Activated T-cell treated with anti-CD3 and anti-CD28 coated beads, Interleukin-2, amount 50 U/mL, for 4 hours (primary cell): ENCODE results near the gene HTR4. TPM values are rescaled to one million over a fixed set of nuclear protein-coding genes. Genes with fewer than 3 reads are reported as not detected.

ENCODE experiments used
- ATAC-seq, 2 donors: fragments of 200-7000 bp; cut with Tn5 transposase; one replicate each; pipeline ENCODE4 v1.10.0; 2021
- DNase-seq: peaks from one replicate; pipeline ENCODE4 v3.0.0-alpha.2; 2020
- H3K27me3 Mint-ChIP-seq: one replicate; pipeline ENCODE4 v1.8.0; 2021; ENCODE audit warnings: low read depth, mixed read lengths
- H3K36me3 Mint-ChIP-seq: one replicate; pipeline ENCODE4 v1.8.0; 2022; ENCODE audit warnings: mixed read lengths; ENCODE audit not compliant: insufficient read depth
- H3K4me1 Mint-ChIP-seq: one replicate; pipeline ENCODE4 v1.8.0; 2021; ENCODE audit warnings: low read depth, mixed read lengths
- H3K4me3 Mint-ChIP-seq: one replicate; pipeline ENCODE4 v1.8.0; 2021; ENCODE audit warnings: mild to moderate bottlenecking, moderate library complexity, mixed read lengths
- H3K9me3 Mint-ChIP-seq: one replicate; pipeline ENCODE4 v1.8.0; 2021; ENCODE audit warnings: mixed read lengths
- total RNA-seq, 3 donors: library from RNA; stranded (reverse); gene quantifications; one replicate each; pipeline ENCODE4 v1.2.1, GENCODE V29; 2021

The HTR4 gene, protein sequence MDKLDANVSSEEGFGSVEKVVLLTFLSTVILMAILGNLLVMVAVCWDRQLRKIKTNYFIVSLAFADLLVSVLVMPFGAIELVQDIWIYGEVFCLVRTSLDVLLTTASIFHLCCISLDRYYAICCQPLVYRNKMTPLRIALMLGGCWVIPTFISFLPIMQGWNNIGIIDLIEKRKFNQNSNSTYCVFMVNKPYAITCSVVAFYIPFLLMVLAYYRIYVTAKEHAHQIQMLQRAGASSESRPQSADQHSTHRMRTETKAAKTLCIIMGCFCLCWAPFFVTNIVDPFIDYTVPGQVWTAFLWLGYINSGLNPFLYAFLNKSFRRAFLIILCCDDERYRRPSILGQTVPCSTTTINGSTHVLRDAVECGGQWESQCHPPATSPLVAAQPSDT
- total RNA-seq: not detected

DNA sequence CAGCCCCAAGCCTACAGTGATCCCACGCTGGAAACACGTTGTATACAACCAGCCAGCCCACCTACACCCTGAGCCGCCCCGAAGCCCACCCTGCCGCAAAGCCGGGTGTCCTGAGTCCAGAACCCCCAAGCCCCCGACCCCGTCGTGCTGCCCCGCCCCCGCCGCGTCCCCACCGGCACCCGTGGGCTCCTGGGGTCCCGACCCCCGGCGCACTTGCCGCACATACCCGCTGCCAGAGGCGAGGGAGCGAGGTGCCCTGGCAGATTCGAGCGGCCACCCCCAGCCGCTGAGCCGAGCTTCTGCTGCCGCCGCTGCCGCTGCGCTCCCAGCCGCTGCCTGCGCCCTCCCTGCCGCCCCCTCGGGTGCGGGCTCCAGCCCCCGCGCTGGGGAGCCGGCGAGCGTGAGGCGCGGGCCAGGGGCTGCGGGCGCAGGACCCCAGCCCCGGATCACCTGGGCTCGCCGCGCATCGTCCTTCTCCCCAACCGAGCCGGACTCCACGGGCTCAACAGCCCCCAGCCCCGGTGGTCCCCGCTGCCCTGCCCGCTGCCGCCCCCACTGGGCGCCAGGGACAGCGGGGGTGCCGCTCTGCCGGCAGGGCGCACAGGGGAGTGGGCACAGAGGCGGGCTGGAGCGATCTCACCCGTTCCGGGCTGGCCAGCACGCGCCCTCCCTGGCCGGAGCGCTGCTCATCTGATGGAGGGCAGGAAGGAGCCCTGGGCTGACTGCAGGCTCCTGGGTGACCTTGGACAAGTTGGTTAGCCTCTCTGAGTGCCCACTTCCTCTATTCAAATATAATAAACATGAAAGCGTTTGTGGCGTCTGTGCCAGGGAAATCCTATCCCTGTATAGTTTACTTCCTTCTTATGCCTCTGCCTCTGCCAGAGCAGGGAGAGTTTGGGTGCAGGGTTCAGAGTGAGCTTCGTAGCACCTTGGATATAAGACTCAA, at the start of gene HTR4:
HTR4 (minus strand) TSS at position 692 of the 946 bp plus-strand sequence. CDS start 17,513 bp downstream, outside the sequence.
- Mint-ChIP-seq H3K4me3 (no peak within 1 kb of the TSS), H3K4me1 (no peaks in the 10 kb centered on the region), H3K27me3 (peaks cover 43% of the 10 kb centered on the region), H3K36me3 (no peaks in the 10 kb centered on the region), H3K9me3 (no peaks in the 10 kb centered on the region)
- DNase-seq (no peak), ATAC-seq (peak in 1 of 2 donors; percentile 23)

DNA sequence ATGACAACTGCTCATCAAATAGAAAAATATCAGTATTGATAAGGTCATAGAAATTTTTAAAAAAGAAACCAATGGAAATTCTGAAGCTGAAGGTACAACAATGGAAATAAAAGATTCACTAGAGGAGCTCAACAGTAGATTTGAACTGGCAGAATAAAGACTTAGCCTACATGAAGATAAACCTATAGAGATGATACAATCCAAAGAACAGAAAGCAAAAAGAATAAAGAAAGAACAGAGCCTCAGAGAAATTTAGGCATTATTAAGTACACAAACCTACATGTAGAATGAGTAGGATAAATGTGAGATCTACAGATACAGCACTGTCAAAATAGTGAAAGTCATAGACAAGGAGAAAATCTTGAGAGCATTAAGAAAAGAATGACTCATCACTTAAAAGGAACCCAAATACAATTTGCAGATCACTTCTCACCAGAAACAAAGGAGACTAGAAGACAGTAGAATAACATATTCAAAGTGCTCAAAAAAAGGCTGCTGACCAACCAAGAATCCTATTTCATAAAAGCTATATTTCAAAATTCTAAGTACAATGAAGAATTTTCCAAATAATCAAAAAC, 47.8 kb upstream of the HTR4 start:
- Mint-ChIP-seq H3K9me3 (peaks cover 17% of the 10 kb centered on the region), H3K4me3 (no peak overlapping the region), H3K27me3 (peaks cover 19% of the 10 kb centered on the region), H3K36me3 (no peaks in the 10 kb centered on the region), H3K4me1 (no peaks in the 10 kb centered on the region)
- ATAC-seq: no peak
- no peak for DNase-seq

DNA sequence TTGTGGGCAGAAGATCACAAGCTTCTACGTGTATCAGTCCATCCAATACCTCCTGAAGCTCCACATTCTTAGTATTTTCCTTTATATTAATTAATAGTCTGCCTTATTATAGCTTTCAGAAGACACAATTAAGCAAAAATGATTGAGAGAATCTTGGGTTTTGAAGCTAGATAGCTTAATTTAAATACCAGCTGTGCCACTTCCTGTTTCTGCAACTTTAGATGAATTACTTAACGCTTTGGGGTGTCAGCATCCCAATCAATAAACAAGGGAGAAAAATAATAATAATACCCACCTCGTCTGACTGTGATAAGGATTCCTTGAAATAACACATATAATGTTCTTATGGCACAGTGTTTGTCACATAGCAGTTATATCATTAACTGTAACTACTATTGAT, 44.7 kb upstream of the HTR4 start:
- ATAC-seq (no peak), DNase-seq (no peak)
- Mint-ChIP-seq H3K36me3 (no peaks in the 10 kb centered on the region), H3K4me3 (no peak overlapping the region), H3K27me3 (peaks cover 13% of the 10 kb centered on the region), H3K4me1 (no peaks in the 10 kb centered on the region), H3K9me3 (peaks cover 15% of the 10 kb centered on the region)

DNA sequence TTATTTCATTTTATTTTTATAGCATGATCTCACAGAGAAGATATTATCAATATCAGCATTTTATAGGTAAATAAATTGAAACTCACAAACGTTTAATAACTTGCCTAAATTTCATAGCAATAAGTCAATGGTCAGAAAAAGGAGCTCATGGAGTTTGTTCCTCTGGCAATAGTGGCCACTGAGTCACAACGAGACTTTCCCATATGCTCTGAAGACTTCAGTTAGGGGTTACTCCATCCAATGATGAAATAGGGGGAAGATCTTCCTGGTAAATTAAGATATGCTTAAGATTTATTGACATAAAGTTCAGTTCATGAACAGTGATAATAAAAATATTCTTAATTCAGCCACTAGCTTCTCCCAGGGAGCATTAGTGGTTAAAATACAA, 43.5 kb upstream of the HTR4 start:
- DNase-seq: no peak
- ATAC-seq: no peak
- H3K36me3 Mint-ChIP-seq: no peaks in the 10 kb centered on the region
- H3K27me3 Mint-ChIP-seq: peaks cover 12% of the 10 kb centered on the region
- peaks cover 11% of the 10 kb centered on the region for H3K9me3 Mint-ChIP-seq
- no peak overlapping the region for H3K4me3 Mint-ChIP-seq
- no peaks in the 10 kb centered on the region for H3K4me1 Mint-ChIP-seq

DNA sequence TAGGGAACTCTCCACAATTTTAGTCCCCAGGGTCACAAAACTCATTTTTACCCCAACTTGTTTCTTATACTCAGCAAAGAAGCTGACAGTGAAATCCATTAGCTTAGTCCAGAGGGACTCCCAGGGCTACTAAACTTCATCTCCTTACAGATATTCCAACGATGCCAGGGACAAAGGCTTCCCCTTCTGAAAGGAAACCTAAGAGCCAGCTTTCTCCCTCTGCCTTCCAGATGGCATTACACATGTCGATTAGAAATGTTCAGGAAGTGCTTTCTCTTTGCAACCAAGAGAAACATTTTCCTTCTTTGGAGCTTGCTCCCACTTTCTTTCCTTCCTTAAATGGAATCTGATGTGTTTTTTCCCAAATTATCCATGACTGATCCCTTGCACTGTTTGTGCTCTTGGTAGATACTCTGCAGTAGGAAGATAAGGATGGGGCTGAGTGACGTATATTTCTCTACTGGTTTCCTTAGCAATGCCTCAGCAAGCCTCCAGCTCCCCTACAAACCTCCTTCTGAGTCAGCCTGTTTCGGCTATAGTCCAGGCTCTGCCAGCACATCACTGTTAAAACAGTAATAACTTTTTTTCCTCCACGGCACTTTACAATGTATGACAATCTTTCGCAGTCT, 43.0 kb upstream of the HTR4 start:
- Mint-ChIP-seq H3K4me3 (no peak overlapping the region), H3K36me3 (no peaks in the 10 kb centered on the region), H3K4me1 (no peaks in the 10 kb centered on the region), H3K27me3 (peaks cover 12% of the 10 kb centered on the region), H3K9me3 (peaks cover 9% of the 10 kb centered on the region)
- DNase-seq: no peak
- ATAC-seq: no peak

DNA sequence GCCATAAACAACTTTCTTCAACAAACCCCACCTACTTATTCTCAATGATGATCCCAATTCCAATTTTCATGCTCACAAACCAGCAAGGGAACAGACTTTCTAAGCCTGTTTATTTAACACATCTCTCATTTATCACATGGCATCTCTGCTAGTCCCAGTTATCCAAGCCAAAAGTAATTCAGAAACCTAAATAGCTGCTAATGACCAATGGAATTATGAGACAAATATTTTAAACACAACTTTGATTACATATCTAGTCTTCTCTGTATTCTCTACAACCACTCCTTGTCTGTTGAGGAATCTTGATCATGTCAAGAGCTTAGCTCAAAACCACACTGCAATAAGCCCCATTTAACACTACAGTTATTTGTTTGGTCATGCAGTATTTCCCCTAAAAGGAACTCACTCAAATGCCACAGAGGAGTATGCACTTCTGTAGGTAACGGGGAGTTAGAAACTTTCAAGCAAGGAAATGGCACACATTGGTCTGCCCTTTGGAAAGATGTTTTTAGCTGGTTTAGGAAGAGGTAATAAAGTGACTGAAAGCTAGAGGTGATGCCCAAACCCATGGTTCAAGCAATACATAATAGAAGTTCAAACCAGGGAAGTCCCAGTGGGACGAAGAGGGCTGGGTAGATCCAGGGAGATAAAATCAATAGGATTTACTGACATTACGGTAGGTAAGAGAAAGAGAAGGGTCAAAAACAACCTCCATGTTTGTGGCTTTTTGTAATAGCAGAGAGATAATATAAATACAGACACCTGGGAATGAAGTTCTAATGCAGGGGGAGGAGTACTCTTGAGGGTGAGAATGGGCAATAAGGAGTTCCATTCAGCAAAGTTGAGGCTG, 42.1 kb upstream of the HTR4 start:
- no peaks in the 10 kb centered on the region for H3K36me3 Mint-ChIP-seq
- ATAC-seq (no peak), DNase-seq (no peak)
- H3K9me3 Mint-ChIP-seq: peaks cover 1% of the 10 kb centered on the region
- H3K4me3 Mint-ChIP-seq: no peak overlapping the region
- peaks cover 12% of the 10 kb centered on the region for H3K27me3 Mint-ChIP-seq
- H3K4me1 Mint-ChIP-seq: no peaks in the 10 kb centered on the region

DNA sequence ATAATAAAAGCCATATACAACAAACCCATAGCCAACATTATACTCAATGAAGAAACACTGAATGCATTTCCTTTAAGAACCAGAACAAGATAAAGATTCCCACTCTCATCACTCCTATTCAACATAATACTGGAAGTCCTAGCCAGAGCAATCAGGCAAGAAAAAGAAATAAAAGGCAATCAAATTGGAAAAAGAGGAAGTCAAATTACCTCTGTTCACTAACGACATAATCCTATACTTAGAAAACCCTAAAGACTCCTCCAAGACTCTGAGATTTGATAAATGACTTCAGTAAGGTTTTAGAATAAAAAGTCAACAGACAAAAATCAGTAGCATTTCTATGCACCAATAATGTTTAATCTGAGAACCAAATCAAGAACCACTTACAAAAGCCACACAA, 36.6 kb upstream of the HTR4 start:
- DNase-seq (no peak), ATAC-seq (no peak)
- Mint-ChIP-seq H3K36me3 (no peaks in the 10 kb centered on the region), H3K27me3 (no peaks in the 10 kb centered on the region), H3K4me3 (no peak overlapping the region), H3K4me1 (no peaks in the 10 kb centered on the region), H3K9me3 (peaks cover 24% of the 10 kb centered on the region)

DNA sequence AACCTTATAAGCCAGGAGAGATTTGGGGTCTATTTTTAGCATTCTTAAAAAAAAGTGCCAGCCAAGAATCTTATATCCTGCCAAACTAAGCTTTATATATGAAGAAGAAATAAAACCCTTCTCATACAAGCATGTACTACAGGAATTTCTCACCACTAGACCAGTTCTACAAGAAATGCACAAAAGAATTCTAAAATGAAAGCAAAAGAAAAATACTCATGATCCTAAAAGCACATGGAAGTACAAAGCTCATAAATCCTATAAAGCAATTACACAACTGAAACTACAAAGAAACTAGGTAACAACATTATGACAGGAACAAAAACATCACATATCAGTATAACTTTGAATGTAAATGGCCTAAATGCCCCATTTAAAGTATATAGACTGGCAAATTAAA, 34.5 kb upstream of the HTR4 start:
- ATAC-seq (no peak), DNase-seq (no peak)
- Mint-ChIP-seq H3K4me3 (no peak overlapping the region), H3K4me1 (no peaks in the 10 kb centered on the region), H3K9me3 (peaks cover 24% of the 10 kb centered on the region), H3K36me3 (no peaks in the 10 kb centered on the region), H3K27me3 (peaks cover 3% of the 10 kb centered on the region)

DNA sequence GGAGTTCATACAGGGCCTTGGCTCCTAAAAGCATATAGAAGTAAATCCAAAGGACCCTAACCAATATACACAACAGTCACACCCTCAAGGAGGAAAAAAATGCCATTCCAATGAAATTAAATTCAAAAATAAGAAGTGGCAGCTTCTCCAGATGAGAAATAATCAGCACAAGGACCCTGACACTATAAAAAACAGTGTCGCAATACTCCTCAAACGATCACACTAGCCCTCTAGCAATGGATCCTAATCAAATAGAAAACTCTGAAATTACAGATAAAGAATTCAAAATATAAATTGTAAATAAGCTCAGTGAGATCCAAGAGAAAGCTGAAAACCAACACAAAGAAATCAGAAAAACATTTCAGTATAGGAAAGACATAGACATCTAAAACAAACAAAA, 33.5 kb upstream of the HTR4 start:
- DNase-seq: no peak
- no peaks in the 10 kb centered on the region for H3K4me1 Mint-ChIP-seq
- ATAC-seq: no peak
- H3K4me3 Mint-ChIP-seq: no peak overlapping the region
- peaks cover 3% of the 10 kb centered on the region for H3K27me3 Mint-ChIP-seq
- H3K36me3 Mint-ChIP-seq: no peaks in the 10 kb centered on the region
- peaks cover 24% of the 10 kb centered on the region for H3K9me3 Mint-ChIP-seq

DNA sequence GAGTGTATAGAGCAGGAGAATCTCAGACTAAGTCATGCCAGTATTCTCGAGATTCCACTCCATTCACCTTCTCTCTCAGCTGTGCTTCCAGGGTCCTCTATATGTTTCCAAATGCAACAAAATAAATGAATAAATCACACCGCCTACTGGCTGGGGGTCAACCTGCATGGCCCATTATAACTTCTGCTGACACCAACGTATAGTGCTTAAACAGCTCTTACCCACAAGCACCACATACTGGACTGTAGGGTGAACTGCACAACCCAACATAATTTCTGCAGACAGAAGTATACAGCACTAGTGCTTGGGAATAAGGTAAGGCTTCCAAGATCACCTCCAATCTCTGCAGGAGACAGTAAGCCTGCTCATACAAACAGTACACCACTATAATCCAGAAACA, 33.1 kb upstream of the HTR4 start:
- Mint-ChIP-seq H3K9me3 (peaks cover 24% of the 10 kb centered on the region), H3K4me1 (no peaks in the 10 kb centered on the region), H3K4me3 (no peak overlapping the region), H3K36me3 (no peaks in the 10 kb centered on the region), H3K27me3 (peaks cover 5% of the 10 kb centered on the region)
- ATAC-seq (no peak), DNase-seq (no peak)

DNA sequence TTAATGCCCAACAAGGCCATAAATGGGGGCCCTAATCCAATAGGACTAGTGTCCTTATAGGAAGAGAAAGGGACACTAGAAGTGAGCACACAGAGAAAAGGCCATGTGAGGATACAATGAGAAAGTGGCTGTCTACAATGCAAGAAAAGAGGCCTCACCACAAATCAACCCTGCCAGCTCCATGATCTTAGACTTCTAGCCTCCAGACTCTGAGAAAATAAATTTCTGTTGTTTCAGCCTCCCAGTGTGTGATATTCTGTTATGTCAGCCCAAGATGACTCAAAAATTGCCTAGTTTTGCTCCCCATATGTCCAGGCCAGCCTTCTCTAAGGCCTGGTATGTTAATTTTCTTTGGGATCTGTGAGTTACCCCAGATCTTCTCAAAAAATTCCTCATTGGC, 32.3 kb upstream of the HTR4 start:
- no peaks in the 10 kb centered on the region for H3K36me3 Mint-ChIP-seq
- H3K4me3 Mint-ChIP-seq: no peak overlapping the region
- H3K27me3 Mint-ChIP-seq: peaks cover 5% of the 10 kb centered on the region
- H3K9me3 Mint-ChIP-seq: peaks cover 24% of the 10 kb centered on the region
- DNase-seq: no peak
- no peak for ATAC-seq
- H3K4me1 Mint-ChIP-seq: no peaks in the 10 kb centered on the region

DNA sequence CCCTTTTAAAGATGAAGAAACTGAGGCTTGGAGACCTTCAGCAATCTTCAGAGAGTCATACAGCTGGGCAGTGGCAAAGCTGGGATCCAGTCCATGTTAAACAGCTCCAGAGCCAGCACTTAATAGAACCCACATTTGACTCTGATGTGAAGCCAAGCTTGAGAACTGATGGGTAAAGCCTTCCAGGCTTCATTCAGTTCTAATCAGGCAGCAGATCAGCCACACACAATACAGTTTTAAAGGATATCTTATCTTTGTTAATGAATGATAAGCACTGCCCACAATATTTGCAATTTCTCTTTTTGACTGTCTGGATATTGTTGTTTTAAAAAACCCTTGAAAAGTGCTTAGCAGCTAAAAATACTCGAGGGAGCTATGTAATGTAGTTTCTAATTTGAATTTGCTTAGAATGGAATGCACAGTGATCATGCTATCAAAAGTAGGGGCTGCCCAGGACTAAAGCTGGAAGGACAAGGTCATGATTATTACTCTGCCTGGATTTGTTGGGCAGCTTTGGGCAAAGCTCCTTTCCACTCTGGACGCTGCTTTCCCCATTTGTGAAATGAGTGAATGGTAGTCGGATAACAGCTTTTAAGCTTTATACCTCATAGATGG, 31.3 kb upstream of the HTR4 start:
- Mint-ChIP-seq H3K4me1 (no peaks in the 10 kb centered on the region), H3K9me3 (peaks cover 24% of the 10 kb centered on the region), H3K36me3 (no peaks in the 10 kb centered on the region), H3K4me3 (no peak overlapping the region), H3K27me3 (peaks cover 5% of the 10 kb centered on the region)
- no peak for DNase-seq
- no peak for ATAC-seq

DNA sequence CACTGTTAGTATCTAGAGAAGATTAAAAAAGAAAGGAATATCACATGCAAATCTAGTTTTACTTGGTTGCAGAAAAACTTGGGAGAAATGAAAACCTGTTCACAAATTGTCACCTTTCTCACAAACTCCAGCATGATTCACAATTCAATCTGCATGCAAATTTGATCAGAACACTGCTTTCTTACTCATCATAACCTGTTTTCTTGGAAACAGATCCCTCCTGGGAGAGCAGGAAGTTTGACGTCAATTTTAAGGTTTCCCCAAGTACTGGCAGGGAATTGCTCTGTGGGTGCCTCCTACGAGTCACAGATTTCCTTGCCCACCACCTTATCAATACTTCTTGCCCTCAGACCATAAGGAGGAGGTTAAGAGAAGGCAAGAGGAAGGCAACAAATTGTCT, 30.2 kb upstream of the HTR4 start:
- H3K9me3 Mint-ChIP-seq: peaks cover 20% of the 10 kb centered on the region
- no peaks in the 10 kb centered on the region for H3K36me3 Mint-ChIP-seq
- no peak for DNase-seq
- ATAC-seq: no peak
- no peaks in the 10 kb centered on the region for H3K4me1 Mint-ChIP-seq
- H3K4me3 Mint-ChIP-seq: no peak overlapping the region
- peaks cover 5% of the 10 kb centered on the region for H3K27me3 Mint-ChIP-seq
